Measurements from ENCODE around the gene ESRRG.

Gene ESRRG

GRCh38 chr1:216563087-216563486 lies 160.1 kb downstream of the ESRRG start:
- no peak for DNase-seq (ENCODE audit: low read depth)
- no peak for TF ChIP-seq CTCF (conservative IDR thresholded peaks at IDR 0.05; ENCODE audit: control insufficient read depth, insufficient read depth, low read depth, low read length)

GRCh38 chr1:216562383-216562782 lies 160.8 kb downstream of the ESRRG start:
- H3K4me3 ChIP-seq (ENCODE audit: control insufficient read depth, low read depth, low read length), result no peak overlapping the region
- DNase-seq (ENCODE audit: low read depth), result no peak
- no peak for TF ChIP-seq CTCF (conservative IDR thresholded peaks at IDR 0.05; ENCODE audit: control insufficient read depth, insufficient read depth, low read depth, low read length)

More at GRCh38 chr1:216563087-216563486, 160.1 kb downstream of the ESRRG start:
- no peak overlapping the region for H3K4me3 ChIP-seq (ENCODE audit: control insufficient read depth, low read depth, low read length)

- DNase-seq (ENCODE audit: low read depth), result no peak
- no peak for TF ChIP-seq CTCF (conservative IDR thresholded peaks at IDR 0.05; ENCODE audit: control insufficient read depth, insufficient read depth, low read depth, low read length)
- no peak overlapping the region for H3K4me3 ChIP-seq (ENCODE audit: control insufficient read depth, low read depth, low read length)
Measured at GRCh38 chr1:216560527-216560926, 162.7 kb downstream of the ESRRG start.

GRCh38 chr1:216559359-216559758 lies 163.9 kb downstream of the ESRRG start:
- TF ChIP-seq CTCF (conservative IDR thresholded peaks at IDR 0.05; ENCODE audit: control insufficient read depth, insufficient read depth, low read depth, low read length), result no peak
- no peak for DNase-seq (ENCODE audit: low read depth)

GRCh38 chr1:216555653-216556052 lies 167.6 kb downstream of the ESRRG start:
- no peak overlapping the region for H3K4me3 ChIP-seq (ENCODE audit: control insufficient read depth, low read depth, low read length)
- DNase-seq (ENCODE audit: low read depth), result no peak
- TF ChIP-seq CTCF (conservative IDR thresholded peaks at IDR 0.05; ENCODE audit: control insufficient read depth, insufficient read depth, low read depth, low read length), result no peak

More at GRCh38 chr1:216559359-216559758, 163.9 kb downstream of the ESRRG start:
- H3K4me3 ChIP-seq (ENCODE audit: control insufficient read depth, low read depth, low read length), result no peak overlapping the region

GRCh38 chr1:216554934-216555333 lies 168.3 kb downstream of the ESRRG start:
- no peak for TF ChIP-seq CTCF (conservative IDR thresholded peaks at IDR 0.05; ENCODE audit: control insufficient read depth, insufficient read depth, low read depth, low read length)
- DNase-seq (ENCODE audit: low read depth), result no peak
- H3K4me3 ChIP-seq (ENCODE audit: control insufficient read depth, low read depth, low read length), result no peak overlapping the region

- no peak for DNase-seq (ENCODE audit: low read depth)
- H3K4me3 ChIP-seq (ENCODE audit: control insufficient read depth, low read depth, low read length), result no peak overlapping the region
- no peak for TF ChIP-seq CTCF (conservative IDR thresholded peaks at IDR 0.05; ENCODE audit: control insufficient read depth, insufficient read depth, low read depth, low read length)
Measured at GRCh38 chr1:216553766-216554165, 169.5 kb downstream of the ESRRG start.
